Lower leg skin (tissue), 3 donors: ENCODE data around the gene TBC1D24.

Experiments
- POLR2A ChIP-seq, 2 donors: fragments of 450-650 bp; IDR thresholded peaks; one replicate each; pipeline ENCODE4 v1.6.1; 2016 to 2017; ENCODE audit warnings: antibody characterized with exemption in 2 of 2, mild to moderate bottlenecking in 1 of 2, moderate library complexity in 1 of 2
- TF ChIP-seq, protein P1 (sequence below), 3 donors: fragments of 450-650 bp; IDR thresholded peaks; one replicate each; pipeline ENCODE4 v1.5.1; 2016; ENCODE audit warnings: antibody characterized with exemption in 3 of 3, mild to moderate bottlenecking in 3 of 3, moderate library complexity in 2 of 3

DNA sequence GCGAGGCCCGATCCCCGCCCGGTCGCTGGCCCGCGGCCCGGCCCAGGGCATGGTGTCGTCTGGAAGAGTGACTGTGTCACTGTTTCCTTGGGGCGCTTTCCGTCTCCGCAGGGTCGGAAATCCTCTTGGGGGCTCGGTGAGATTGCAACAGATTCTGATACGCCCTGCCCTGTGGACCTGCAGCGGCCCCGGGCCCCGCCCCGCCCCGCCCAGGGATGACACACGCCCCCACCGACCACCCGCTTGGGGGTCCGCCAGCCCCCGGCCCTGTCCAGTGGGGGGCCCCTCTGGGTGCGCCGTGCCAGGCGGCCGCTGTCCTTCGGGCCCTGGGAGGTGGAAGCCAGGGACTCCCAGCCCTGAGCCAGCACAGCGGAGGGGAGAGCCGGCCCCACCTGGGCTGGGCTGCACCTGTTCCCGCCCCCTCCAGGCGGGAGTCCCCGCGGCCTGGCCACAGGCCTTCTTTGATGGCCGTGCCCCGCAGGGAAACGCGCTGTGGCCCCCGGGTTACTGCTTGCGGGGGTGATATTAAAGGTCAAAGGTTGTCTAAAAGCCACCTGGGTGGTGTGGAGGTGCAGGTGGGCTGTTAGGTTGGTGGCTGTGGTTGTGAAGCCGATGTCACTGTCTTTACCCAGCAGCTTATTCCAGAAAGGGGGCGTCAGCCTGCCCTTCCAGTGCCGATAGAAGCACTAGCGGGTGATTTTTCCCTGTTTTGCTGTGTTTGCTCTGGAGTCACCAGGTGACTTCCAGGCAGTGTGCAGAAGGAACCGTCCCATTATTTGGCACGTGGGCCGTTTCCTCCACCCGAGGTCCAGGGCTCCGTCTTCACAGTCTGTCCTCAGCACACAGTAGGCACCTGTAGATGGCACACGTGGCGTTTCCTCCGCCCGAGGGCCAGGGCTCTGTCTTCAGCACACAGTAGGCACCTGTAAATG is 752 bp downstream of the TBC1D24 start:
- TF ChIP-seq, protein P1, sequence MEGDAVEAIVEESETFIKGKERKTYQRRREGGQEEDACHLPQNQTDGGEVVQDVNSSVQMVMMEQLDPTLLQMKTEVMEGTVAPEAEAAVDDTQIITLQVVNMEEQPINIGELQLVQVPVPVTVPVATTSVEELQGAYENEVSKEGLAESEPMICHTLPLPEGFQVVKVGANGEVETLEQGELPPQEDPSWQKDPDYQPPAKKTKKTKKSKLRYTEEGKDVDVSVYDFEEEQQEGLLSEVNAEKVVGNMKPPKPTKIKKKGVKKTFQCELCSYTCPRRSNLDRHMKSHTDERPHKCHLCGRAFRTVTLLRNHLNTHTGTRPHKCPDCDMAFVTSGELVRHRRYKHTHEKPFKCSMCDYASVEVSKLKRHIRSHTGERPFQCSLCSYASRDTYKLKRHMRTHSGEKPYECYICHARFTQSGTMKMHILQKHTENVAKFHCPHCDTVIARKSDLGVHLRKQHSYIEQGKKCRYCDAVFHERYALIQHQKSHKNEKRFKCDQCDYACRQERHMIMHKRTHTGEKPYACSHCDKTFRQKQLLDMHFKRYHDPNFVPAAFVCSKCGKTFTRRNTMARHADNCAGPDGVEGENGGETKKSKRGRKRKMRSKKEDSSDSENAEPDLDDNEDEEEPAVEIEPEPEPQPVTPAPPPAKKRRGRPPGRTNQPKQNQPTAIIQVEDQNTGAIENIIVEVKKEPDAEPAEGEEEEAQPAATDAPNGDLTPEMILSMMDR (IDR thresholded peaks at IDR 0.05), result no peak
- TF ChIP-seq POLR2A (IDR thresholded peaks at IDR 0.05), result no peak
